RPMI8226 (cell line): ENCODE data around the gene LOXL3.

Experiments
- DNase-seq: peaks from one replicate; pipeline ENCODE4 v3.0.0-alpha.2; 2015

The LOXL3 gene

DNA sequence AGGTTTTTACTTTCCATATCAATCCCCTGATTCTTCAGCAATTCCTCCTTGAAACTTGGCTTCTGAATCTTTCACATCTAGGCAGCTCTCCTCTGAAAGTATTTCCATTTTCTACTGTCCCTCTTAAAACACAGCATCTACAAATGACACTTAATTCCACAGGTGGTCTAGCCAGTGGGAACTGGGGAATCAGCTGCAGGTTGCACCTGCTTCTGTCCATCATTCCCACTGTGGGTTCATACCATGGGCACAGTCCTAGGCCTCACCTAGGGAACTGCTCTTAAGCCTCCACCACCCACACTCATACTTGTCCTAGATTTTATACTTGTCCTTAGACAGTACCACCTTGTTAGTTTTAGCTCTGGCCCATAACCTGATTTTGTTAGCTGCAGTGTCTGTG lies 2.2 kb downstream of the LOXL3 start:
- no peak for DNase-seq

DNA sequence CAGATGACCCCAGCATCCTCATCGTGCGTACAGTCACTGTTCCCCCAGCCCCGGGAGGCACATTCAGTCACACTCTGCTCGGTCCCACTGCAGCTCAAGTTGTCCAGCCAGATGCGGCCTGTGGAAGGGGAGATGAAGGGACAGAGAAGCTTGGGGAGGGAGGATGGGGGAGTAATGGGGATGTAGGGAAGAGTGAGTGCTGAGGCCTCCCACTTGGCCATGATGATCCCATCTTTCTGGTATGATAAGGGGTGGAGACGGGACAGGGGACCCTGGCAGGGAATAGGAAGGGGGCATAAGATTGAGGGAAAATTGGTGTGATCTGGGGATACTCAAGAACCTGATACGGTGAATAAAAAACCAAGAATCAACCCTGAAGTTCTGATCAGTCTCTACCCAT lies 3.5 kb downstream of the LOXL3 start:
- no peak for DNase-seq

DNA sequence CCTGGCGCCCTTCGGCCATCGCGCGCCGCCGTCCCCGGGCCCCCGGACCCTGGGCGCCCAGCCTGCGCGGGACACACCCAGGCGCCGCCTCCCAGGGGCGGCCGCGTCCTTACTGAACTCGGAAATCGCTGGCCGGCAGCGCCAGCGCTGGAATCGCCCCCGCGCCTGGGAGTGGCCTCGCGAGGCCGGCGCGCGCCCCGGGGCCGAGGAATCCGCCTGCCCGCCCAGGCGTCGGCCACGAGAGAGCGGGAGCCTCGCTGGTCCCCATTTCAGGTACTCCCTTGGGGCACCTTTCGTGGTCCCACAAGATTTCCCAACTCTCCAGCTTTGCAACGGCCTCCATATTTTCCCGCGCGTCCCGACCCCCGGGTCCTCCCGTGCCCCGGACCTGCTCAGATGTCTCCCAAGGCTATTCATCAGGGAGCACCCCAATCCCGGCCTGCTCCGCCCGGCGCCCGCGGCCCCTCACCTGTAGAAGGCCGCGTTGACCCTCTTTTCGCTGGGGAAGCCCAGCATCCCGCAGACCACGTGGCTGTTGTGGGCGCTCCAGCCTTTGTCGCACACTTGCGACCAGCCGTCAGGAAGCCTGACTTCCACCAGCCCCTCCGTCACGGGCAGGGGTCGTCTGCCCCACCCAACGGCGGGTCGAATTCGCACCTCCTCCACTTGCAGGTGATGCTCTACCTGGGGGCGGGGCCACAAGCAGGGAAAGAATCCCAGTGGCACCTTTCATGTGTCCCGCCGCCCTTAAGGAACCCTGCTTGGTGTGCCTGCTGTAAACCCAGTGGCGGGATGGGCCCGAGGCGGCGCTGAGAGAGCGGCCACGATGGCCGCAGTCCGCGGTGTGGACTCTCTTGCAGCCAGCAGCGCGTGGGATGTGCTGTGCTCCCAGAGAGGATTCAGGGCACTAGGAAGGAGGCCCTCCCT lies 4.6 kb downstream of the LOXL3 start:
- DNase-seq, result peak; percentile 58

DNA sequence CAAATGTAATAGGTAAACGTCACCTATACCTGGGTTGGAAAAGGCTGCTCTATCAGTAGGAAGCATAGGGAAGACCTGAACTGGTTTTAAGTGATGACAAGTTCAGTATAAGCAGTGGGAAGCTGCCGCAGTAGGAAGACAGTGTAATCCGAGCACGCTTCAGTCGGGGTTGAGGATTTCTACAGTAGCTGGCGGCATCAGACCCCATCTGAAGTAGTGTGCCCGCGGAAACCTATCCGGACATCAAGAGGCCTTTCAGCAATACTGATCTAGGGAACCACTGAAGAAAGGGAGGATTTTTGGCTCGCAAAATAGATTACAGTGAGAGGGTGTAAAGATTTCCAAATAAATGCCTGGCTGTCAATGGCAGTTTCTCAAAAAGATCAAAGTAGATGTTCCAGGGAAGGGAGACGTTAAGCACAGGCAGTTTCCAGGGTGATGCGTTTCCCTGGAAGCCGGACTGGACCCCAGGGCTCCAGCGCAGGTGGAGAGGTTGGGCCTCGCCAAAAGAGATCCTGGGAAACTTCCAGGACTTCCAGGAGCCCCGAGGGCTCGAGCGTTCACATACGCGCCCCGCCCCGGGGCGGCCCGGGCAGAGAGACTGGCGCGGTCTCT lies 5.3 kb downstream of the LOXL3 start:
- no peak for DNase-seq

DNA sequence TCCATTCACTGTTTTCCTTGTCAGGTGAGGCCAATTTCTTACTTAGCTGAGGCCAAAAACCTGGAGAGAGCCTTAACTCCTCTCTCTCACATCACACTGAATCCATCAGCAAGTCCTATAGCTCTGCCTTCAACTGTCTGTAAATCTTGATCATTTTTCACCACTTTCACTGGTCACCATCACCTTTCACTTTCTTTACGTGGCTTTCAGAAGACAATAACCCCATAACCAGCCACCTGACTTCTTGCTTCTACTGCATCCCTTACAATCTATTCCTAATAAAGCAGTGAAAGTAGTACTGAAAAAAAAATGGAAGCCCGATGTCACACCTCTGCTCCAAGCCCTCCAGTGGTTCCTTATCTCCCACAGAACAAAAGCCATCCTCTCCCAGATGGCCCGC lies 7.7 kb downstream of the LOXL3 start:
- no peak for DNase-seq

DNA sequence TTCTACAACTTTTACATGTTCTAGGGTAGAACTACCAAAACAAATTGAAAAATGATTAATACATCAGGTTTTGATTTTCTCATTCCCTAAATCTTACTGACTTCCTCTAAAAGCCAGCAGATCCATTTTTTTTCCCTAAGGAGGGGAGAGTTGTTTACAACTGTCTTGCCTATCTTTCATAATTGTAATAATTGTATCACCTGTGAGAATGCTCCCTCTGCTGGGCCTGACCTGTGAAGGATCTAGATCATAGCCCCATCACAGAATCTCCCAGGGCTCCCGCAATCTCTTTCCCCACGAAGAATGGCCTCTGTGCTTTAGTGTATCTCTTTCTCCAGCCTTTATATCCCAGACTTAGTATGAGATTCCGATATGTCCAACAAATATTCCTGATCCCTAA lies 9.1 kb downstream of the LOXL3 start:
- DNase-seq, result peak; percentile 28

DNA sequence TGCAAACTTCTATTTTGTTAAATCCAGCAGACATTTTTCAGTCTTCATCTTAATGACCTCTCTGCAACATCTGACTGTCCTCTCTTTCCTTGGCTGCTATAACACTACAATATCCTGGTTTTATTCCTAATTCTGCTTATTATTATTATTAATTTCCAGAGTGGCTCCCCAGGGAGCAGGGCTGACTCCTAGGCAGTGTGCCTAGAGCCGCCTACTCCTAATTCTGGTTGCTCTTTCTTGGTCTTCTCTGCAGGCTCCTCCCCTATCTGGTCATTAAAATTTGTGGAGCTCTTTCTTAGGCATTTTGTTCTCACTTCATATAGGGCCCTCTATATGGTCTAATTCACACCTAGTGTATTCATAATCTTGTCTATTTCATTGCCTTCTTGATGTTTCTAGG lies 10.8 kb downstream of the LOXL3 start:
- no peak for DNase-seq

DNA sequence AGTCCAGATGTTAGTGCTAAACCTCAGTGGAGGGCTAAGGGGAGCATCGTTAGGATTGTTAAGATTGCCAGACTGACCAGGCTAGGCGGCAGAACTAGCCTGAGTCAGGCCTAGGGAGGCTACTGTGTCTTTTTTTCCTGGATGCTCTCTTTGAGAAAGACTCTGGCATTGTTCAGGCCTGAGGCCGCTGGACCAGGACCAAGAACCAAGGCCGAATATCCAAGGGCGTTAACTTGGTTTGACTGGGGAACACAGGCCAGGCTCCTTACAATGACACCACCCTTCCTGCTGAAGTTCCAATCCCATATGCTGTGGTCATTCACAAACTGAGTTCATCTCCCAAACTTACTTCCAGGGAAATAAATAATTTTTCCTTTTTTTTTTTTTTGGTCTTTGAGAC lies 13.5 kb downstream of the LOXL3 start:
- DNase-seq, result no peak

DNA sequence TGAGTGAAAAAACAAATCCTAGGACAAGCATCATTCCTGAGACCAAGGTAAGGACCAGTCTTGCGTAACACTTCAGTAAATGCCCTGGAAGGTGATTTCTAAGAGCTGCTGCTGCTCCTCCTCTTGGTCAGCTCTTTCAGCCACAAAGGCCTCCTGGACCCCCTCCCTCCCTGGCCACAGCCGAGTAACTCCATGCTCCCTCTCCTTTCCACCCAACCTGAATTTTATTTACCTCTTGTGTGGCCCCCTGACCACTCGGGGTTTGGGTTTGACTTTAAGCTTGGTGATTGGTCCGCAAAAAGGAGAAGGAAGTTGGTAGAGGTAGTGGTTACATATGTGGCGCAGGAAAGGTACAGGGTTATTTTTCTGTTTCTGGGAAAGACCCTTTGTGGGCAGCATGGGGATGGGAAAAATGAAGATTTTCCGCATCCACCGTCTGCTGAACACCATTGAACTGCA lies 14.8 kb downstream of the LOXL3 start:
- DNase-seq, result no peak

DNA sequence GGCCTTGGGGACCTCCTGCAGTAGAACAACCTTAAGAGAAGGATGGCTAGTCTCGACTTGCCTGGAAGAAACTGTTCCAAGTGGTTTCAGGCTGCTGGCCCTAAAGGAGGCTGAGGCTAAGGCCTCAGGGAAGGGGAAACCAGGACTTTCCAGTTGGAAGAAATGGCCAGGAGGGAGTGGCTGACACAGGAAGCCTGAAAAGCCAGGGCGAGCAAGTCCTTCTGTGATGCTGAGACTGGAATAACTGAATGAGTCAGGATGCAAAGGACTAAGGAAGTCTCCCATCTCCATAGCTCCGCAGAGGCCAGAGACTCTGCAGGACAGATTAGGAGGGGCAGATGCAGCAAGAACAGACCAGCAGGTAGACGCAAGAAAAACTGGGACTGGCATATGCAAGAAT lies 16.6 kb downstream of the LOXL3 start:
- no peak for DNase-seq

DNA sequence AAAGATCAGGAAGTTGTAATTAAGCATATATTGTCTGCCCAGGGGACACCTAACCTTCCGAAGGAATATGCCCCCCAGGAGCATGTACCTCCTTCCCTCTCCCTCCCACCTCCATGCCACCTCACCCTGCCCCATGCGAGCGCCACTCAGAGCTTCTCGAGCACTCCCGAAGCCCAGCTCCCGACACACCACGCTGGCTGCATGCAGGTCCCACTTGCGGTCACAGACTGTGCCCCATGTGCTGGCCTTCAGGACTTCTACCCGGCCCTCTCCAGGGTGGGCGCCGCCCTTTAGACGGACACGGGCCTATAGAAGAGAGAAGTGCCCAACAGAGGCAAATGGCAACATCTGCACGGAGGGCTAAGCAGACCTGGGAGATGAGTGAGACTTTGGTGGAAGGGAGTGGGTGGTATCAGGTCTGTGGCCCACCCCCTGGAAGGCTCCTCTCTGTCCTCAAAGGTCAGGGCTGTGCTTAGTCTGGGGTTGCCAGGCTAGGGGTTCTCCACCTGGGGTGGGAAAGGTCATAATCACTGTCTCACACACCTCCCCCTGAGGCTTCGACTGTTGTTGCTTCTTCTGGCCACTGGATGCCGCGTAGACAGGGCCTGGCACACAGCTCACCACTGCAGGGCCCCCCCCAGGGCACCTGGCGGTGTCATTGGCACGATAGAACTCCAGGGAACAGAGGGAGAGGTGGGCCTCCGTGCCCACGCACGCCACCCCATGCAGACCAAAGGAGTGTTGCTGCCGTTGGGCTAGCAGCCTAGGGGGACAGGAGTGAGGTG lies 17.4 kb downstream of the LOXL3 start:
- DNase-seq, result peak; percentile 39

DNA sequence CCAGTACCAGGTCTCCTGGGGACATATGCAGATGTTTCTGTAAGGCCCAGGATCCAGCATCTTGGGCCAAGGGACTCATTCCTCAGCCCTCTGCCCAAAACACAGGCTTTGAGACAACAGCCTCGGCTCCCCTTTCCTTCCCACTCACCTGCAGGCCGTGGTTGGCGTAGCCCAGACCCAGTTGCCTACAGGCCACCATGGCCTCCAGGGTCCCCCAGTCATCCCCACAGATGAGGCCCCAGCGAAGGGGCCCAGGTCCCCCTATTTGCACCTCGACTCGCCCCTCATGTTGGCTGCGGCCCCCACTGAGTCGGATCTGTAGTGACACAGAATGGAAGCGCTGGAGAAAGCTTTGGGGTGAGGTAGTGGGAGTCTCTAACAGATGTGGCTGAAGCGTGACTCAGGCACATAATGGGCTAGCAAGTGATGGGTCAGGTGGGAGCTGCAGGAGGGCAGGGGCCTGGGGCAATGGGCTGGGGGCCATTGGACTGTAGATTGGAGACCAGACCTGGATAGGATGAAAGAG lies 18.2 kb downstream of the LOXL3 start:
- DNase-seq, result no peak

DNA sequence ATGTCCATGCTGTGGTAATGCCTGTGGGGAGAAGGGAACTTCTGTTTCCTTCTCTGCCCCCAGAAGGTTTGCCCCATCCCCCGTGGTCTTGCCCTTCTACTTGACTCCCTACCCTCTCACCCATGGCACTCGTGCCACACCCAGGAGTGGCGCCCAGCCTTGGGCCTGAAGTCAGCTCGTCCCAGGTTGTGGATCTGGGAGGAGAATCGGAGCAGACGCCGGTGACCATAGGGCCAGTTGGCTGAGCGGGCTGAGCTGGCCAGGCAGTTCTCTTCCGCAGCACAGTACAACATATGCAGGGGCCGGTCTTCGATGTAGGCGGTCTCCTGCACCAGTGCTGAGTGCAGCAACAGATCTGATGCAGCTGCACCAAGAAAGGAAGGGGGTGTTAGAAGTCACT lies 19.3 kb downstream of the LOXL3 start:
- no peak for DNase-seq

DNA sequence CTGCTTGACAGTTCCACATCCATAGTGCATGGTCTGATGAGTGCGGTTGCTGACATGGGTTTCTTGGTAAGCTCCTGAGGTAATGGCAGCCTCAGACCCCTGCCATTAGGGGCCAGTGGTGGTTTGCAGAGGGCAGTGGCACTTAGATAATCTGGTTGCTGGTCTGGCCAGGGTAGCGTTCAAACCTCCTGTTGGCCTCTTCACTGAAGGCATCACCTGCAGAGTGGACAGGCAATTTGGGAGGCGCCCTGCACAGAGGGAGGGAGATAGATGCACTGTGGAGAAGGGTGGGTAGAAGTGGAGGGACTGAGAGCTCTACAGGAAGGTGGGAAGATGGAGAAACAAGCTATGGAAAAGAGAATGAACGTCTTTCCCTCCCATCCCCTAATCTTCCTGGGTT lies 20.3 kb downstream of the LOXL3 start:
- no peak for DNase-seq

DNA sequence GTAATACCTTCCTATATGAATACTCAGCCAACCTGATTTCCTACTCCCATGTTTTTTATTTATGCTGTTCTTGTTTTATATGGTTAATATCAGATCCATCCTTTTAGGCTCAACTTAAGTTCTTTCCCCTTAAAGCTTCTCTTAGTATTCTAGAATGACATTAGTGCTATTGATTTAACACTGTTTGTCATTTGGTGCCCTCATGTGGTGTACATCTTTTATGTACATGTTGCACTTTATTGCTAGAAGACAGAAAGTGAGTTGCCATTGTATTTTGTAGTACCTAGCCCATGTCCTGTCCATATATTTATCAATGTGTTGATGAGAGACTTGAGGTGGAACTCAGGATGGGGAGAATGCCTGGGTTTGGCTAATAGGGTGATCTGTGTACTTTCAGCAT lies 21.5 kb downstream of the LOXL3 start:
- peak; percentile 40 for DNase-seq

DNA sequence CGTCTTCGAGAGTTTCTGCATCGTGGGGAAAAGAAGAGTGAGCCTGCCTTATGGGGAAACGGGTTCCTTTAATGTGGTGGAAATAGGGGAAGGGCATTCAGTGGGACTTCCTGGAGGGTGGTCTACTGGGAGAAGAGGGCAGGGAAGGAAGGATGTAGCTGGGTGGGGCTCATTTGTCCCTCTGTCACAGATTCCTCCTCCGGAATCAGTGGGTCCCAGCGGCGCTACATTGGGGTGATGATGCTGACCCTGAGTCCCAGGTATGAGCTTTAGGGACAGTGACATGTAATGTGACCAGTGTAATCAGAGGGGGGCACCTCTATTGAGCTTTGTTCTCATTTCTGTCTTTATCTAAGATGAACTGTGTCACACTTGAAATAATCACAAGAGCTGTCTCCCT lies 22.1 kb downstream of the LOXL3 start:
- no peak for DNase-seq

DNA sequence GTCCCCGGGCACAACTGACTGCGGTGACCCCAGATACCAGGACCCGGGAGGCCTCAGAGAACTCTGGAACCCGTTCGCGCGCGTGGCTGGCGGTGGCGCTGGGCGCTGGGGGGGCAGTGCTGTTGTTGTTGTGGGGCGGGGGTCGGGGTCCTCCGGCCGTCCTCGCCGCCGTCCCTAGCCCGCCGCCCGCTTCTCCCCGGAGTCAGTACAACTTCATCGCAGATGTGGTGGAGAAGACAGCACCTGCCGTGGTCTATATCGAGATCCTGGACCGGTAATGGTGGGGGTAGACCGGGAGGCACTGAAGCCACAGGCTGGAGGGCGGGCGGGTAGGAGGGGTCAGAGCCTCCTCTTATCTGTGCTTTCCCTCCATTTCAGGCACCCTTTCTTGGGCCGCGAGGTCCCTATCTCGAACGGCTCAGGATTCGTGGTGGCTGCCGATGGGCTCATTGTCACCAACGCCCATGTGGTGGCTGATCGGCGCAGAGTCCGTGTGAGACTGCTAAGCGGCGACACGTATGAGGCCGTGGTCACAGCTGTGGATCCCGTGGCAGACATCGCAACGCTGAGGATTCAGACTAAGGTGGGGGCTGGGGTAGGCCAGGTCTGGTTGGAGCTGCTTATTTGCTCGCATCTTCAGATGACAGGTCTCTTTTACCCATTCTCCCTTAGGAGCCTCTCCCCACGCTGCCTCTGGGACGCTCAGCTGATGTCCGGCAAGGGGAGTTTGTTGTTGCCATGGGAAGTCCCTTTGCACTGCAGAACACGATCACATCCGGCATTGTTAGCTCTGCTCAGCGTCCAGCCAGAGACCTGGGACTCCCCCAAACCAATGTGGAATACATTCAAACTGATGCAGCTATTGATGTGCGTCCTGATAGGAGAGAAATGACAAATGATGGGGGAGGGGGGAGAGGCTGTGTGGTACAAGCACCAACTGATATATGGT lies 23.2 kb downstream of the LOXL3 start:
- peak; percentile 50 for DNase-seq

DNA sequence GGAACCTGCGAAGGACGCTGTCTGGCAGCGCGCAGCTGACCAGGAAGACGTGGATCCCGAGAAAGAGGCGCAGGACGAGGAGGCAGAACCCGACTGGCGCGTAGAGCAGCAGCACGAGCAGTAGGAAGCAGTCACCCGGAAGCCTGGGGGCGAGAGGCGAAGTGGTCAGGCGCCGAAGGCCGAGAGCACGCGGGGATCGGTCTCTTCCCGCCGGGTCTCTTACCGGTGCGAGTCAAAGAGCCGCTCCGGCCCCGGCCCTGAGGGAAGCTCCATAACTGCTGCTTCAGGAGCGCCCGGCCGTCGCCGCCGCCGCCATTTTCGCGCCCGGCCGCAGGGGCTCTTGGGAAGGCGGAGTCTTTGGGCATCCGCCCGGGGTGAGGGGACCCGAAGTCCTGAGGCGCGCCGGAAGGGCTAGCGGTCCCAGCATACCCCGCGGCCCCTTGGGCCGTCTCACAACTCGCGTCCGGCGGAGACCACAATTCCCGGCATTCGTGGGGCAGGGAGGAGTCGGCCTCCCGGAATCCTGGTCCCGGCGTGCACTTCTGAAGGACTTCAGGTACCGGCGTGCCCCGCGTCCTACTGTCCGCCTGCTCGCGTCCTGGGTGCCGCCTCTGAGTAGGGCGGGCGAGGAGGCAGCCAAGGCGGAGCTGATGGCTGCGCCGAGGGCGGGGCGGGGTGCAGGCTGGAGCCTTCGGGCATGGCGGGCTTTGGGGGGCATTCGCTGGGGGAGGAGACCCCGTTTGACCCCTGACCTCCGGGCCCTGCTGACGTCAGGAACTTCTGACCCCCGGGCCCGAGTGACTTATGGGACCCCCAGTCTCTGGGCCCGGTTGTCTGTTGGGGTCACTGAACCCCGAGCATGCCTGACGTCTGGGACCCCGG lies 24.1 kb downstream of the LOXL3 start, which contains the start of the genes AUP1 and HTRA2:
TSS of gene AUP1 (minus strand) at position 350 of the 882 bp plus-strand sequence. CDS start at position 273, 77 bp downstream.
TSS of gene HTRA2 (plus strand) at position 577 of the 882 bp plus-strand sequence. CDS start at position 651, 74 bp downstream.
- peak; percentile 98 for DNase-seq

DNA sequence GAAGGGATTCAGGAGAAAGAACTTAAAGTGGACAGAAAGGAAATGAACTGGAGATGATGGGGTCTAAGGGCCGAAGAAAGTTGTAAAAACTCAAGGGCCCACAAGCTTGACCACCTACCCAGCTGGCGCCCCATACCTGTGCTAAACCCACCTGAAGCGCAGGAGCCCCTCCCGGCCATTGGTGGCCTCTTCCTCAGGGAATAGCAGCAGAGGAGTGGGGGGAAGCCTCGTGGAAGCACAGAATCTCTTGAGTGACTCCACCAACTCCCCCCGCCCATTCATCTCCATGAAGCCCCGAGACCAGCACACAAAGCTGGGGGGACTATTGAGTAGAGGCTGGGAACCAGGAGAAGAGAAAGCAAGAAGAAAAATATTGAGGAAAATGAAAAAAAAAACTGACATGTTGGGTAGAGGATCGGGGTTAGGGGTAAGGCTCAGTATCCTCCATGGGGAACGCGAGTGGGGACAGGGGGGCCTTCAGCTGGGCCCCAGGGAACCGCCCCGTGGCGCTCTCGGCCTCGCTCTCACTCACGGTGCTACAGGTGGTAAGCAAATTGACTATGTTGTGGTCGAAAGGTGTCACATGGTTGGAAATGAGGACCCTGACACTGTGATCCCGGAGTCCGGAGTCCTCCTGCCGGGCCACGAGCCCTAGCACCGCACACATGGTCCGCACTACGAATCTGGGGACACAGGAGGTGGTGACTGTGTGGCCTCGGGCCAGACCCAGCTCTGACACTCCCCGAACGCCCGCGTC lies 25.0 kb downstream of the LOXL3 start:
- peak; percentile 36 for DNase-seq

DNA sequence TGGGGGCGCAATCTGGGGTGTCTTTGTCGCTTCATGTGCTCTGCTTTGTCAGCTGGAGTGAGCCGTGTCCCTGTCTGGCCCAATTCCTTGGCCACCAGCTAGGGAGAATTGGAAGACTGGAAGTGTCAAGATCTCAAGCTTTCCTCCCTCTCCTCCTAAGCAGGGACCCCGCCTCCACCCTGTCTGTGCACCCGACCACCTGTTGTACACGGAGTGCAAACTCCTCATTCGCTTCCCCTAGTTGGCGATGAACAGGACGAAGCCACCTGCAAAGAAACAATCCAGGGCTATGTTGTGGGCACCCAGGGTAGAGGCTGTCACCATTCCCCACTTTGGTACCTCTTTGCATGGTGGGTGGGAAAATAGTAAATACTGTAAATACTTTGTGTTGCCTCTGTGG lies 26.0 kb downstream of the LOXL3 start:
- DNase-seq, result no peak
